Brain microvascular endothelial cell (primary cell): Measurements from ENCODE around the gene KCND2.

Experiments
- DNase-seq: peaks from one replicate; pipeline ENCODE4 v3.0.0-alpha.2; 2020
- H3K27ac ChIP-seq: fragments of 250-450 bp; sonication (Bioruptor Pico); 2 replicates; pipeline ENCODE4 v1.5.1; 2020; ENCODE audit warnings: mild to moderate bottlenecking, moderate library complexity
- H3K27me3 ChIP-seq: fragments of 250-450 bp; sonication (Bioruptor Pico); replicated peaks from 2 replicates; pipeline ENCODE4 v1.5.1; 2020; ENCODE audit warnings: mild to moderate bottlenecking
- H3K36me3 ChIP-seq: fragments of 250-450 bp; sonication (Bioruptor Pico); replicated peaks from 2 replicates; pipeline ENCODE4 v1.5.1; 2020; ENCODE audit warnings: mild to moderate bottlenecking
- H3K4me3 ChIP-seq: 2 replicates; pipeline ENCODE4 v1.5.1; 2011; ENCODE audit warnings: low read depth, mild to moderate bottlenecking, control low read depth, low read length, moderate library complexity
- in situ Hi-C: cut with HindIII; loops from 2 replicates; pipeline ENCODE4 v1.10.0; 2017; ENCODE audit warnings: low sequenced_read_pairs, low pct_ligation_motif_present
- TF ChIP-seq, protein P1 (sequence below): IDR thresholded peaks from 2 replicates; pipeline ENCODE4 v1.5.1; 2011; ENCODE audit warnings: low read depth, mild to moderate bottlenecking, moderate library complexity, low read length, control low read depth, inconsistent platforms; ENCODE audit errors: missing control alignments

The KCND2 gene

DNA sequence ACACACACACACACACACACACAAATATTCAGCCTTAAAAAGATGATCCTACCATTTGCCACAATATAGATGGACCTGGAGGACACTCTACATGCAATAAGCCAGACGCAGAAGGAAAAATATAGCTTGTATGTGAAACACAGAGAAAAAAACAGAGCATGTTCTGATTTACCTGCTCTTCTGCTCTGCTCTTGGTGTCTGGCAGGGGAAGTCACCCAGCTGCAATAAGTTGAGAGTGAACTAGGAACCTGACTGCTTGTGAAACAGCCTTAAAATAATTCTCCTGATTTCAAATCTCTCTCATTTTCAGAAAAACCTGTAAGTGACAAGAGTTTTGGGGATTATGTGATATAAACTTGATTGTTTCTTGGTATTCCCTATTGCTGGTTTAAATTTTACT lies 31.0 kb upstream of the KCND2 start:
- Histone ChIP-seq H3K36me3 (no peaks in the 10 kb centered on the region), H3K27ac (no peak overlapping the region), H3K27me3 (no peaks in the 10 kb centered on the region), H3K4me3 (no peak overlapping the region)
- in situ Hi-C loops = no loop called here
- DNase-seq = no peak
- TF ChIP-seq, protein P1, sequence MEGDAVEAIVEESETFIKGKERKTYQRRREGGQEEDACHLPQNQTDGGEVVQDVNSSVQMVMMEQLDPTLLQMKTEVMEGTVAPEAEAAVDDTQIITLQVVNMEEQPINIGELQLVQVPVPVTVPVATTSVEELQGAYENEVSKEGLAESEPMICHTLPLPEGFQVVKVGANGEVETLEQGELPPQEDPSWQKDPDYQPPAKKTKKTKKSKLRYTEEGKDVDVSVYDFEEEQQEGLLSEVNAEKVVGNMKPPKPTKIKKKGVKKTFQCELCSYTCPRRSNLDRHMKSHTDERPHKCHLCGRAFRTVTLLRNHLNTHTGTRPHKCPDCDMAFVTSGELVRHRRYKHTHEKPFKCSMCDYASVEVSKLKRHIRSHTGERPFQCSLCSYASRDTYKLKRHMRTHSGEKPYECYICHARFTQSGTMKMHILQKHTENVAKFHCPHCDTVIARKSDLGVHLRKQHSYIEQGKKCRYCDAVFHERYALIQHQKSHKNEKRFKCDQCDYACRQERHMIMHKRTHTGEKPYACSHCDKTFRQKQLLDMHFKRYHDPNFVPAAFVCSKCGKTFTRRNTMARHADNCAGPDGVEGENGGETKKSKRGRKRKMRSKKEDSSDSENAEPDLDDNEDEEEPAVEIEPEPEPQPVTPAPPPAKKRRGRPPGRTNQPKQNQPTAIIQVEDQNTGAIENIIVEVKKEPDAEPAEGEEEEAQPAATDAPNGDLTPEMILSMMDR = no peak

DNA sequence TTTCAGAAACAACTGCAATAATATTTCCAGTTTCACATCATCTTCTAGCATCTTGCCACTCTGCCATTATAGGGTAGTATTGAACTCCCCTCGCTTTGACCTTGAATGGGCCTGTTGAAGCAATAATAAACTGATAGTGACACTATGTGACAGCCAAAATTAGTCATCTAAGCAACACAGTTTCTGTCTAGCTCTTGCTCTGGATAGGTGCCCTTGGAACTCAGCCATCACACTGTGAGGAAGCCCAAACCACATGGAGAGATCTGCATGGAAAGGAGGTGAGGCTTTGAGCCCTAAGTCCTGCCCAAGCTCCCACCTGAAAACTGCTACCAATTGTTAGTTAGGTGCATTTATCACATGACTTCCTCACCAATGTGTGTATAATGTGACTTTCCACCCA lies 18.1 kb upstream of the KCND2 start:
- Histone ChIP-seq H3K27ac (no peak overlapping the region), H3K36me3 (no peaks in the 10 kb centered on the region), H3K4me3 (no peak overlapping the region), H3K27me3 (no peaks in the 10 kb centered on the region)
- TF ChIP-seq, protein P1 = no peak
- in situ Hi-C loops = no loop called here
- DNase-seq = no peak

DNA sequence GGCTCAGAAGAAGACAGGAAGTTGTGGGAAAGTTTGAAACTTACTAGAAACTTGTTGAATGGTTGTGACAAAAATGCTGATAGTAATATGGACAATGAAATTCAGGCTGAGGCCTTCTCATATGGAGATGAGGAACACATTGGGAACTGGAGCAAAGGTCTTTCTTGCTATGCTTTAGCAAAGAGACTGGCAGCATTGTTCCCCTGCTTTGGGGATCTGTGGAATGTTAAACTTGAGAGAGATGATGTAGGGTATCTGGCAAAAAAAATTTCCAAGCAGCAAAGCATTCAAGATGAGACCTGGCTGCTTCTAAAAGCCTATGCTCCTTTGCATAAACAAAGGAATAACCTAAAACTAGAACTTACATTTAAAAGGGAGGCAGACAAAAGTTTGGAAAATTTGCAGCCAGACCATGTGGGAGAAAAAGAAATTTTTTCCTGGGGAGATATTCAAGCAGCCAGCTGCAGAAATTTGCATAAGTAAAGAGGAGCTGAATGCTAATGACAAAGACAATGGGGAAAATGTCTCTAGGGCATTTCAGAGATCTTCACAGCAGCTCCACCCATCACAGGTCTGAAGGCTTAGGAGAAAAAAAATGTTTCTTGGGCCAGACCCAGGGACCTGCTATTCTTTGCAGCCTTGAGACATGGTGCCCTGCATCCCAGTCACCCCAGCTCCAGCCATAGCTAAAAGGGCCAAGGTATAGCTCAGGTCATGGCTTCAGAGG lies 16.5 kb upstream of the KCND2 start:
- H3K36me3 ChIP-seq = no peaks in the 10 kb centered on the region
- in situ Hi-C loops = no loop called here
- TF ChIP-seq, protein P1 = no peak

DNA sequence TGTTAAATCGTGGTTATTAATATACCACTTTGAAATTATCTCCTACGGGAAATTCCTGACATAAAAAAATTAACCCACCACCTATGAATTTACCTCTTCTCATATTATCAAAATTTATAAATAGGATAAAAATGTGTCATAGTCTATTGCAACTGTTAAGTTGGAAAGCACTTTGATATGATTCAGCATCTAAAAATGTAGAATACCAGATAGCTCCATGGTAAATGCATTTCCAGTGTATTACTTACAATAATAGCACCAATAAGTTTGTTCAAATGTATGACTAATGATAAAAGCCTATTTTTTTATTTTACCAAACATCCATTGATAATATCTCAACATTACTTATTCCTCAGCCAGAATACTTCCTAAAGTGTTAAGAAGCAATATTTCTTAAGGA lies 13.6 kb upstream of the KCND2 start:
- in situ Hi-C loops = no loop called here
- no peak for DNase-seq
- H3K4me3 ChIP-seq = no peak overlapping the region
- no peak overlapping the region for H3K27ac ChIP-seq
- TF ChIP-seq, protein P1 = no peak
- no peaks in the 10 kb centered on the region for H3K27me3 ChIP-seq
- H3K36me3 ChIP-seq = no peaks in the 10 kb centered on the region

More for the DNA sequence above, 16.5 kb upstream of the KCND2 start:
- Histone ChIP-seq H3K4me3 (no peak overlapping the region), H3K27me3 (no peaks in the 10 kb centered on the region), H3K27ac (no peak overlapping the region)
- no peak for DNase-seq

DNA sequence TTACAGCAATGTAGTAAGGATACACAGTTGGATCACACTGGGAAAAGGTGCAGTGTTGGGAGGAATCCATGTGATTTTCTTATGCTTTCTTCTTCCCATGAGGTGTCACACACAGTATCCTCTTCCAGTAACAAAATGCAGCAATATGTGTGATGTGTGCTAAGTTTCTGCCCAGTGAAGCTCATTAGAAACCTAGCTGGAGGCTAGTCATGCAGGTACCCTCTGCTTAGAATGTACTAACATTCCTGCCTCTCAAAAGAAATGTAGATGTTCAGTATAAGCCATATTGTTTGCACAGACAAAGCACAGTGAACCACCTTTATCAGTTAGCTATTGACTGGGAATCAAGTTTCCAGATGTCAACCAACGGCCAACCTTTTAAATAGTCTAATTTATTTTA lies 12.9 kb upstream of the KCND2 start:
- TF ChIP-seq, protein P1 = no peak
- Histone ChIP-seq H3K27ac (no peak overlapping the region), H3K36me3 (no peaks in the 10 kb centered on the region), H3K4me3 (no peak overlapping the region), H3K27me3 (no peaks in the 10 kb centered on the region)
- DNase-seq = no peak
- in situ Hi-C loops = no loop called here

DNA sequence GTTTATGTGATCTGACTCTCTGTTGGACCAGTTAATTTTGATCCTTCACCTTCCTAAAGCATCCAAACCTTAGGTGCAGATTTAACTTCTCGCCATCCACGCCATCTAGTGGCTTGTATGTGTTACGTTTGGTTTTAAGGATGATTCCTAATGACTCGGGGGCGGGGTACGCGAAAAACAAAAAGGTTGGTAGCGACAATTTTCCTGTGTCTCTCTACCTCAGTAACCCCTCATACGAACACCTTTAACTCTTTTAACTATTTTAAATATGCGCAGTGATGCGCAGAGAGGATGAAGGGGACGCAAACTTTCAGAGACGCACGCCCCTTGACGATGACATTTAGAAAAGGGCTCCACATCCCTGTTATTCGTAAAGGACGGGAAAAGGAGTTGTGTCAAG lies 714 bp upstream of the KCND2 start:
- TF ChIP-seq, protein P1 = peak; percentile 79
- Histone ChIP-seq H3K36me3 (no peaks in the 10 kb centered on the region), H3K27ac (no peak overlapping the region), H3K4me3 (peak overlapping the region; percentile 70), H3K27me3 (no peaks in the 10 kb centered on the region)
- peak; percentile 49 for DNase-seq
- in situ Hi-C loops = no loop called here
